GM18520 (cell line): ENCODE measurements around the gene ADCY5.

Experiments
- ATAC-seq: cut with Tn5 transposase; IDR thresholded peaks from one replicate; pipeline ENCODE4 v1.9.1; 2021; ENCODE audit not compliant: unreplicated experiment

ADCY5 gene

GRCh38 chr3:123389628-123389918 lies 59.3 kb downstream of the ADCY5 start:
- ATAC-seq, result no peak

- no peak for ATAC-seq
Measured at GRCh38 chr3:123388811-123389627, 59.9 kb downstream of the ADCY5 start.

GRCh38 chr3:123388042-123388441 lies 60.8 kb downstream of the ADCY5 start:
- ATAC-seq, result no peak

GRCh38 chr3:123387532-123387931 lies 61.4 kb downstream of the ADCY5 start:
- no peak for ATAC-seq

- no peak for ATAC-seq
Measured at GRCh38 chr3:123386477-123387040, 62.3 kb downstream of the ADCY5 start.

GRCh38 chr3:123385981-123386380 lies 62.9 kb downstream of the ADCY5 start:
- no peak for ATAC-seq

GRCh38 chr3:123385499-123385898 lies 63.4 kb downstream of the ADCY5 start:
- no peak for ATAC-seq

GRCh38 chr3:123385001-123385401 lies 63.9 kb downstream of the ADCY5 start:
- no peak for ATAC-seq

- no peak for ATAC-seq
Measured at GRCh38 chr3:123384256-123384655, 64.6 kb downstream of the ADCY5 start.

- no peak for ATAC-seq
Measured at GRCh38 chr3:123383091-123384053, 65.5 kb downstream of the ADCY5 start.

GRCh38 chr3:123380261-123380660 lies 68.6 kb downstream of the ADCY5 start:
- ATAC-seq, result no peak

GRCh38 chr3:123379041-123379830 lies 69.7 kb downstream of the ADCY5 start:
- no peak for ATAC-seq

- no peak for ATAC-seq
Measured at GRCh38 chr3:123378409-123378915, 70.4 kb downstream of the ADCY5 start.

GRCh38 chr3:123377243-123377740 lies 71.6 kb downstream of the ADCY5 start:
- ATAC-seq, result no peak

- ATAC-seq, result no peak
Measured at GRCh38 chr3:123376451-123377242, 72.2 kb downstream of the ADCY5 start.

GRCh38 chr3:123375014-123375940 lies 73.6 kb downstream of the ADCY5 start:
- ATAC-seq, result no peak

GRCh38 chr3:123374016-123374415 lies 74.9 kb downstream of the ADCY5 start:
- ATAC-seq, result no peak

- ATAC-seq, result no peak
Measured at GRCh38 chr3:123373474-123373987, 75.4 kb downstream of the ADCY5 start.
